NCI-H2196 treated with DMSO at 0.1 percent for 48 hours (cell line): ENCODE data around the gene HMCN1.
"Not testable (repeated sequence)": the region's sequence is repeated elsewhere in the genome, so short reads cannot be mapped to it uniquely, and the experiment has no call there.

ENCODE experiments used
- DNase-seq: peaks from one replicate; lab custom pipeline; 2025; ENCODE audit not compliant: unreplicated experiment; lab: John Stamatoyannopoulos, UW

HMCN1 gene

GRCh38 chr1:186129758-186130157 is 395.6 kb downstream of the HMCN1 start:
- DNase-seq, result no peak

- DNase-seq, result no peak
Observed at GRCh38 chr1:186139115-186139514, 404.9 kb downstream of the HMCN1 start.

GRCh38 chr1:186139701-186140100 is 405.5 kb downstream of the HMCN1 start:
- no peak for DNase-seq

- no peak for DNase-seq
Observed at GRCh38 chr1:186142159-186142558, 408.0 kb downstream of the HMCN1 start.

- DNase-seq, result no peak
Observed at GRCh38 chr1:186142916-186143315, 408.7 kb downstream of the HMCN1 start.

GRCh38 chr1:186143481-186143880 is 409.3 kb downstream of the HMCN1 start:
- DNase-seq, result no peak

GRCh38 chr1:186144505-186144904 is 410.3 kb downstream of the HMCN1 start:
- DNase-seq, result no peak

- no peak for DNase-seq
Observed at GRCh38 chr1:186146974-186147373, 412.8 kb downstream of the HMCN1 start.

GRCh38 chr1:186149591-186149990 is 415.4 kb downstream of the HMCN1 start:
- no peak for DNase-seq

- no peak for DNase-seq
Observed at GRCh38 chr1:186152227-186152619, 418.0 kb downstream of the HMCN1 start.

GRCh38 chr1:186152620-186153239 is 418.5 kb downstream of the HMCN1 start:
- no peak for DNase-seq

- no peak for DNase-seq
Observed at GRCh38 chr1:186154651-186155050, 420.5 kb downstream of the HMCN1 start.

GRCh38 chr1:186155594-186155993 is 421.4 kb downstream of the HMCN1 start:
- no peak for DNase-seq

GRCh38 chr1:186162895-186163294 is 428.7 kb downstream of the HMCN1 start:
- DNase-seq, result not testable (repeated sequence)

- DNase-seq, result no peak
Observed at GRCh38 chr1:186164773-186165172, 430.6 kb downstream of the HMCN1 start.

- no peak for DNase-seq
Observed at GRCh38 chr1:186165303-186165702, 431.1 kb downstream of the HMCN1 start.

- no peak for DNase-seq
Observed at GRCh38 chr1:186167096-186167668, 433.0 kb downstream of the HMCN1 start.

- no peak for DNase-seq
Observed at GRCh38 chr1:186175588-186175987, 441.4 kb downstream of the HMCN1 start.

- DNase-seq, result no peak
Observed at GRCh38 chr1:186178426-186179043, 444.3 kb downstream of the HMCN1 start.

GRCh38 chr1:186179231-186179630 is 445.0 kb downstream of the HMCN1 start:
- no peak for DNase-seq

GRCh38 chr1:186183219-186183618 is 449.0 kb downstream of the HMCN1 start:
- no peak for DNase-seq

GRCh38 chr1:186183970-186184628 is 449.9 kb downstream of the HMCN1 start:
- DNase-seq, result no peak
